ENCODE data around the gene KLRC3.
A peak's percentile ranks its signal among the peaks of the same experiment; 100 is the strongest.
"Not testable (repeated sequence)": the region's sequence is repeated elsewhere in the genome, so short reads cannot be mapped to it uniquely, and the experiment has no call there.

The KLRC3 gene

DNA sequence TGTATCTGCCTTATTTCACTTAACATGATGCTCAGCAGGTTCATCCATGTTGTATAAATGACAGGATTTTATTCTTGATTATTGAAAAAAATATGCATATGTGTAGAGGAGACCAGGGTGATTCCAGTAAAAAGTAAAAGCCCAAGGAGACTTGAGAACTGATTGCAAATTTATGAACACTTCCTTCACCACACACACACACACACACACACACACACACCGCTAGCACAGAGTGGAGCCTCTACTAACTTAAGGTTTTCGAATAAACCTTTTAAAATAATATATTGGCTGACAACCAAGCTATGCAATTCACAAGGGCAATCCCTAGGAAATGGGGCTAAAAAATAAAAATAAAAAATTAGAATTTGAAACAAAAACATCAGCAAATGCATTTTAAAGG is 22.2 kb downstream of the KLRC3 start:
- no peak for DNase-seq

DNA sequence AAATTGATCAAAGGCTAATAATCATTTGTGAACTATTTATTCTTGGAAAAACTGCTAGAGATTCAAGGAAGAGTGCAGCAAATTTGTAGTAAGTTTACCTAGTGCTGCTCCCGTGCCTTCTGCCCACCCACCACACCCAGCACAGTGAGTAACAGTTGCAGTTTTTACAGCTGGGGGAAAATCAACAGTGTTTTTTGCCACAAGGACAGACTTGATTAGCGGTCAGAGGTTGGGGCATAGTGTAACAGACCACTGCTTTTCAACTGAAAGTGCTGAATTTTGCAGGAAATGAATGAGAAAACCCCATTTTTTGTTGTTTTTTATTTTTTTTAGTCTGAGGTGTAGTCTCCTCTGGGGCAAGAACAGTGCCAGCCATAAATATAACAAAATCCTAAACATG is 23.1 kb downstream of the KLRC3 start:
- DNase-seq: no peak

DNA sequence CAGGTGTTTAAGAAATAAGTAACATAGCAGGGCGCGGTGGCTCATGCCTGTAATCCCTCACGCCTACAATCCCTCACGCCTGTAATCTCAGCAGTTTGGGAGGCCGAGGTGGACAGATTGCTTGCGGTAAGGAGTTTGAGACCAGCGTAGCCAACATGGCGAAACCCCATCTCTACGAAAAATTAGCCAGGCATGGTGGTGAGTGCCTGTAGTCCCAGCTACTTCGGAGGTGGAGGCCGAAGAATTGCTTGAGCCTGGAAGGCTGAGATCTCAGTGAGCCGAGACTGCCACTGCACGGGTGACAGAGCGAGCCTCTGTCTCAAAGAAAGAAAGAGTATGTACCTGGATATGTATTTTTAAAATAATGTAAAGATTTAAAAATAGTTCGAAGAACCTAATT is 24.2 kb downstream of the KLRC3 start:
- not testable (repeated sequence) for DNase-seq

GRCh38 chr12:10395390-10395998 is 24.9 kb downstream of the KLRC3 start:
- DNase-seq: peak; percentile 45

DNA sequence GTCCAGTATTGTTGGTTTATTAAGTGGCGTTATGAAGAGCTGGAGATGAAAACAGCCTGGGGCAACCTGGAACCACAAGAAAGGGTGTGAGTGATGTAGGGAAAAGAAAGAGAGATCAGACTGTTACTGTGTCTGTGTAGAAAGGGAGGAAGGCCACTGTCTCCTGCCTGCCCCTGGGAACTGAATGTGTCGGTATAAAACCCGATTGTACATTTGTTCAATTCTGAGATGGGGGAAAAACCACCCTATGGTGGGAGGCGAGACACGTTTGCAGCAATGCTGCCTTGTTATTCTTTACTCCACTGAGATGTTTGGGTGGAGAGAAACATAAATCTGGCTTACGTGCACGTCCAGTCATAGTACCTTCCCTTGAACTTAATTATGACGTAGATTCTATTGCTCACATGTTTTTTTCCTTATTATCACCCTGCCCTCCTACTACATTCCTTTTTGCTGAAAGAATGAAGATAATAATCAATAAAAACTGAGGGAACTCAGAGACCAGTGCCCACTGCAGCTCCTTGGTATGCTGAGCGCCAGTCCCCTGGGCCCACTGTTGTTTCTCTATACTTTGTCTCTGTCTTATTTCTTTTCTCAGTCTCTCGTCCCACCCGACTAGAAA is 25.8 kb downstream of the KLRC3 start:
- not testable (repeated sequence) for DNase-seq

- no peak for DNase-seq
Observed at GRCh38 chr12:10393291-10393690, 27.1 kb downstream of the KLRC3 start.

DNA sequence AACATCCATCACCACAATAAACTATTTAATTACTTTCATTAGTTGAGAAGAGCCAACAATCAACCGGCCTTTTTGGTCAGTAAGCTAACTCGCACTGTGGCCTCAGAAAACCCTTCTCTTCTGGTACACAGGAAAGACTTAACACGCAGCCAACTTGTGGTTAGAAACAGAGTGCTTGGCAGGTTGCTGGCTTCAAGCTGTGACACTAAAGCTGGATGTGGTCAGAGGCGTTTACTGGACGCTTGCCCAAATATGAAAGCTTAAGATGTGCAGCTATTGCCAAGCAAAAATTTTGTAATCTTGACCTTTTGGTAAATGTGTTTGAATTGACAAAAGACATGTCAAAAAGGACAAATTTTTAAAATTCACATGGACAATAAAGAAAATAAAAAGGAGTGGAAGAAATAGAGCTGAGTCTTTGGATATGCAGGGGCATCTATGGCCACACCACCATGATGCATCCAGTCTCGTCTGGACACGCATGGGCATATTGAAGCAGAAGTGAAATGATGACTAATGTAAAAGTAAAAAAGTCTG is 27.9 kb downstream of the KLRC3 start:
- peak; percentile 45 for DNase-seq

DNA sequence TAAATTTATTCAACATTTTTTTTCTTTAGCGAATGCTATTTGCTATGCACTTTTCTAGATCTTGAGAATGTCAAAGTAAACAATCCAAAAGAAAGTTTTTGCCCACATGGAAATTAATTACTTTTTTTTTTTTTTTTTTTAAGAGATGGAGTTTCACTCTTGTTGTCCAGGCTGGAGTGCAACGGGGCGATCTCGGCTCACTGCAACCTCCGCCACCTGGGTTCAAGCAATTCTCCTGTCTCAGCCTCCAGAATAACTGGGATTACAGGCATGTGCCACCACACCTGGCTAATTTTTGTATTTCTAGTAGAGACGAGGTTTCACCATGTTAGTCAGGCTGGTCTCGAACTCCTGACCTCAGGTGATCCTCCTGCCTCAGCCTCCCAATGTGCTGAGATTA is 29.4 kb downstream of the KLRC3 start:
- DNase-seq: not testable (repeated sequence)

GRCh38 chr12:10389904-10390303 is 30.5 kb downstream of the KLRC3 start, which contains the start of gene KLRK1:
Gene KLRK1, minus strand, starts transcription at chr12:10390041. Its CDS starts 1,231 bp downstream, at chr12:10388810.
- DNase-seq: no peak

- no peak for DNase-seq
Observed at GRCh38 chr12:10388624-10389413, 31.6 kb downstream of the KLRC3 start.

GRCh38 chr12:10387498-10387897 is 32.9 kb downstream of the KLRC3 start:
- DNase-seq: not testable (repeated sequence)

DNA sequence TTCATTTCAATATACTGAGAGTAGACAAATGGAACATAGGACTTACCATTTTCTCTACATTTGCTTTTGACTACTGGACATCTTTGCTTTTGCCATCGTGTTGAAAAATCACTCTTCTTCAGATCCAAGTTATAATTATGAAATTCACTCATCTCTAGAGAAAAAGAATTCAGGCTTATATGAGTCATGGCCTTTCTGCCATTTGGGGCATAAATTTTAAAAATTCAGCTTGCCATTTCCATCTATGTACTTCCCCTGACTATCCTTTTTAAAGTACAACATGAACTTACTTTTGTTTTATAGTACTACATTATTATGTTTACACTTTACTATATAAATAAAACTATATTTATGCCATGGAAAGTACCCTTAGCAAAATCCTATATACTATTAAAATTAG is 33.5 kb downstream of the KLRC3 start:
- DNase-seq: no peak

- no peak for DNase-seq
Observed at GRCh38 chr12:10385166-10385613, 35.2 kb downstream of the KLRC3 start.

- no peak for DNase-seq
Observed at GRCh38 chr12:10384191-10384590, 36.2 kb downstream of the KLRC3 start.

DNA sequence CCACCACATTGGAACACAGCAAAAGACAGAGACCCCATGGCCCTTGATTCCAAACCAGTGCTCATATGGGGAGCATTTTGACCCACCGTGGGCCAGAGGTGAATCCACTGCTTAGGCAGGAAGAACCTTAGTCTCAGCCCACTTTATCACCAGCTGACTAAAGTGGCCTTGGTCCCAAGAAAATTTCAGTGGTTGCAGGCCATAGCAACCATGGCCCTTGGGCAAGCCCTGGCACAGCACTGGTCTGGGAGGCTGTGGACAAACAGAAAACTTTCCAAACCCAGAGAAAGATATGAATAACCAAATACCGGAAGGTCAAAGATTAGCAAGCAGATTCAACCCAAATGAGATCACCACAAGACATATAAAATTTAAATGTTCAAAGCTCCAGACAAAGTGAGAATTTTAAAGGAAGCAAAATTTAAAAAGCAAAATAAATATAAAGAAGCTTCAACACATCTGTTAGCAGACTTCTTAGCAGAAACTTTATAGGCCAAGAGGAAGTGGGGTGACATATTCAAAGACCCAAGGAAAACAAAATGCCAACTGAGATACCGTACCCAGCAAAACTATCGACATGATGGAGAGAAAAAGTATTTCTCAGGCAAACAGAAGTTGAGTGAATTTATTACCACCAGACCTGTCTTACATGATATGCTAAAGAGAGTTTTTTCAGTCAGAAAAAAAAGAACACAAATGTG is 38.3 kb downstream of the KLRC3 start:
- DNase-seq: no peak

GRCh38 chr12:10378737-10379136 is 41.7 kb downstream of the KLRC3 start:
- not testable (repeated sequence) for DNase-seq

DNA sequence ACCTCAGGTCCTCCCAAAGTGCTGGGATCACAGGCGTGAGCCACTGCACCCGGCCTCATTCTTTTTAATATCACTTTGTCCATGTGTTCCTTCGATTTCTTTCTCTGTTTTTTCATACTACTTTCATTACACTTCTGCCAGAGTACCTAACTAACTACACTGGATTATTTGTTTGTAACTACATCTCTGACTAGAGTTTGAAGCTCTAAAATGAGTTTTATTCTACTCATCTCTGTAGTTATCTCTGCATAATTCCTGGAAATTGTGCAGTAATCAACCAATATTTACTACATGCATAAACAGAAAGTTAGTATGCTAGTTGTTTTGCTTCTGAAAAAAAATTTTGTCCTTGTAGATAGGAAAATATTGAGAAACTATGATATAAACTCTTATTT is 45.8 kb downstream of the KLRC3 start:
- no peak for DNase-seq

GRCh38 chr12:10372559-10372958 is 47.8 kb downstream of the KLRC3 start:
- no peak for DNase-seq

DNA sequence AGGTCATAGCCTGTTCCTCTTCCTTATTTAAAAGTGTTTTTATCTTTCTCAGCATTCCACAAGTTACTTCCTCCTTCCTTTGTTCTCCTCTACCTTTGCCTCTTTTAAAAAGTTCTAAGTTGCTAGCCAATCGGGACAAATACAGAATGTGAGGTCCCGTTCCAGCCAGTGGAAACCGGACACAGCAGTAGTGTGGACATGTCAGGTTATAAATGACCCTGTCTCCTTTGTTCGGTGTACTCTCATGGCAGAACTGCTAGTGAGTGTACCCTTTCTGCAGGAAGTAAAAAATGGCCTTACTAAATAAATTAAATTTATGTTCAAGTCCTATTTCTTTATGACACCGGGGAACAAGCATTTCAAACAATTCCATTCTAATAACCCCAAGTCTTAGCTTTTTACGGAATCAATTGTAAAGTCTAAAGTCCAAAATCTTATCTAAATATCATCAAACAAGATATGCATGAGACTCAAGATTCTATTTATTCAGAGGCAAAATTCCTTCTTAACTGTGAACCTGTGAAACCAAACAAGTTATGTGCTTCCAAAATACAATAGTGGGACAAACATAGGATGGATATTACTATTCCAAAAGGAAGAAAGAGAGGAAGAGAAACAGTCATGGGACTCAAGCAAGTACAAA is 48.4 kb downstream of the KLRC3 start:
- not testable (repeated sequence) for DNase-seq

DNA sequence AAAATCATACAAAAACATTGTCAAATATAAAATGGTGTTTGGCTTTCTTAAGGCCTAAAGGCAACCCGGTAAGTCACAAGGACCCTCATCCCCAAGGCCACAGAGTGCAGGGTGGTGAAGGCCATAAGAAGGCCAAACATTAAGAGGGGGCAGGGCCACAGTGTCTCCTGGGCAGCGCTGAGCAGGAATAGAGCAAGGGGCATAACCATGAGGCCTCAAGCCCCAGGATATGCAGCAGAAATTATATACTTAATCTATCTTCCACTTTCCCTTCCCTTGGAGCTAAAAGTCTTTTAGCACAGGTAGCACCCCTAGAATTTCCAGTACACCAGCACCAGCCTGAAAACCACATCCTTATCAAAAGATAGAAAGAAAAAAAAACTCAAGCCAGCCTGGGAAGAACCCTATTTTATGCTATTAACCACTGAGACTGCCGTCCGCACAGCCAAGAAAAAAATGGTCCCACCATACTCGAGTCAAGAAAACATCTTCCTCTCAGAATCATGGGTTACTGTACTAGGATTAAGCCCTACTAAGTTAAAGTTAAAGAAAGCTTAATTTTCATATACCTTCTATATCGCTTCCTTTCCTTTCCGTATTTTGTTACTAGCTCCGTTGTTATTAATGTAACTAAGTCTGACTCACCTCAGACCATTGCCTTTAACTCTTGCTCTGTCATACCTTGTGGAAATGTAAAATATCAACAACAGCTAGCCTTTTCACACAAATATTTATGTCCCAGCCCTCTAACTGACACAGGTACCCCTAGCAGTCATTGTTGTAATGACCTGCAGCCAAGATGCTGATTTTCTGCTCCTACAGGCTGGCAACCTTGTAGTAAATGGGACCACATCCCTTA is 50.6 kb downstream of the KLRC3 start:
- DNase-seq: no peak
